Heart left ventricle (tissue), 16 donors: Measurements from ENCODE around the gene PRR14. TPM values are rescaled to one million over a fixed set of nuclear protein-coding genes. Genes with fewer than 3 reads are reported as not detected.

ENCODE experiments used
- ATAC-seq, 4 donors: fragments of 200-7000 bp; cut with Tn5 transposase; one replicate each; pipeline ENCODE4 v1.9.1; 2020 to 2022; ENCODE audit warnings: moderate library complexity in 4 of 4, mild to moderate bottlenecking in 3 of 4, moderate number of reproducible peaks in 1 of 4
- DNase-seq, 5 donors: peaks; one replicate each; pipeline ENCODE4 v3.0.0-alpha.2; 2020
- H3K27ac ChIP-seq, 12 donors: fragments of 200-600 bp; sonication (generic) in 4 of 12; one replicate each; pipeline versions ENCODE4 v1.5.0 to v1.8.0; 2016 to 2022; ENCODE audit warnings: mild to moderate bottlenecking in 2 of 12
- H3K27me3 ChIP-seq, 9 donors: fragments of 200-600 bp; sonication (generic) in 2 of 9; one replicate each; pipeline versions ENCODE4 v1.5.1 to v1.8.0; 2016 to 2022; ENCODE audit warnings: mild to moderate bottlenecking in 3 of 9
- H3K36me3 ChIP-seq, 9 donors: fragments of 200-600 bp; sonication (generic) in 2 of 9; one replicate each; pipeline versions ENCODE4 v1.5.0 to v1.8.0; 2018 to 2022; ENCODE audit warnings: mild to moderate bottlenecking in 2 of 9
- H3K4me1 ChIP-seq, 12 donors: fragments of 200-600 bp; sonication (generic) in 4 of 12; one replicate each; pipeline versions ENCODE4 v1.5.0 to v1.8.0; 2016 to 2022; ENCODE audit warnings: mild to moderate bottlenecking in 3 of 12
- H3K4me3 ChIP-seq, 12 donors: fragments of 200-600 bp; sonication (generic) in 4 of 12; one replicate each; pipeline versions ENCODE4 v1.5.0 to v1.8.0; 2017 to 2022; ENCODE audit warnings: mild to moderate bottlenecking in 9 of 12, moderate library complexity in 4 of 12
- H3K9me3 ChIP-seq, 12 donors: fragments of 200-600 bp; sonication (generic) in 4 of 12; one replicate each; pipeline versions ENCODE4 v1.5.0 to v1.8.0; 2016 to 2022; ENCODE audit warnings: mild to moderate bottlenecking in 1 of 12
- POLR2A ChIP-seq, 2 donors: fragments of 450-650 bp; IDR thresholded peaks; one replicate each; pipeline ENCODE4 v1.6.1; 2017; ENCODE audit warnings: antibody characterized with exemption in 2 of 2, mild to moderate bottlenecking in 2 of 2, moderate library complexity in 2 of 2
- WGBS, 4 donors: extraction: QIAGEN DNeasy Blood & Tissue Kit in 2 of 4; methylation state at CpG; one replicate each; pipeline versions ENCODE4 v1.1.5 to v1.1.7; 2013 to 2018; 5-methylcytosine and 5-hydroxymethylcytosine counted together
- intact Hi-C, 10 donors: fragments of 100-400 bp; cut with DNase I; formaldehyde crosslinking; loops; one replicate each; pipeline versions ENCODE4 v1.11.1 to v1.14.2; 2022
- polyA plus RNA-seq, 2 donors: library from polyadenylated mRNA; stranded (reverse); fragments of 200-250 nt; gene quantifications; one replicate each; pipeline ENCODE4 v1.2.3, GENCODE V29; 2013
- total RNA-seq, 9 donors: library from RNA; depleted of rRNA in 2 of 9; stranded (reverse); fragments of >200 nt in 2 of 9; fragmentation: NEBNext Ultra II Directional in 3 of 9; extraction: Animal tissue kit (Norgen Biotek cat#: 25700) in 3 of 9; gene quantifications; one replicate each; pipeline versions ENCODE4 v1.1.0 to v1.2.4, GENCODE V29; 2016 to 2023
- TF ChIP-seq, protein P1 (sequence below), 12 donors: fragments of 200-600 bp; sonication (generic) in 4 of 12; IDR thresholded peaks; one replicate each; pipeline versions ENCODE4 v1.5.0 to v1.8.0; 2018 to 2022; ENCODE audit warnings: antibody characterized with exemption in 12 of 12, mild to moderate bottlenecking in 5 of 12
- donor health status: ischemic (EF 13 %, LVEDD 7.1; RV severe dilation, severe dysfunction).
- donor health status: healthy with polysubstance abuse.
- donor health status: DM: no; HTN: yes; CAD: no.
- donor health status: DM: no; HTN: no; CAD: no.
- donor health status: ischemic (EF 25% LVEDD 6.9; RV normal size, moderate dysfunction).
- donor health status: ischemic (EF 25% LVEDD 5.7; RV mildly dilated, moderate dysfunction).
- donor health status: healthy.
- donor health status: DM: yes; HTN: yes; CAD: no.
- donor health status: ischemic (EF 35%, LVEDD 5.7; RV mildly dilated, moderate dysfunction).
- donor health status: nonischemic (EF 11% LVEDD 7.7; RV severe dilation, severe dysfunction).
- donor health status: DM: yes; HTN: yes; CAD: no.
- donor health status: PGD.
- donor health status: ischemic (EF 29% LVEDD 5.4; RV normal size, mild dysfunction).
- donor health status: nonischemic (EF 23%, LVEDD 6.1; RV moderate dilation, normal function).

Gene PRR14
- total and polyA plus RNA-seq, 11 donors: 12.3 to 26.6 (median 22.1) TPM

GRCh38 chr16:30665155-30665829 is 14.5 kb downstream of the PRR14 start:
- ATAC-seq (no peak), DNase-seq (no peak)
- no peaks in the 10 kb centered on the region for H3K27me3 ChIP-seq
- no peaks in the 10 kb centered on the region for H3K9me3 ChIP-seq
- intact Hi-C loops: loop anchor here in 1 of 10 donors (2.0 kb wide), 1 partner anchor 28 kb away; no protein-coding TSS in a partner anchor
- H3K36me3 ChIP-seq: peaks cover 0 to 100% (median 96%) of the 10 kb centered on the region in 9 donors
- H3K4me3 ChIP-seq: no peak overlapping the region
- WGBS, 4 donors: 83 to 88% (median 87%) methylated on average over 20 to 22 of the region's 22 CpGs
- no peak for TF ChIP-seq POLR2A (IDR thresholded peaks at IDR 0.05)
- TF ChIP-seq, protein P1, sequence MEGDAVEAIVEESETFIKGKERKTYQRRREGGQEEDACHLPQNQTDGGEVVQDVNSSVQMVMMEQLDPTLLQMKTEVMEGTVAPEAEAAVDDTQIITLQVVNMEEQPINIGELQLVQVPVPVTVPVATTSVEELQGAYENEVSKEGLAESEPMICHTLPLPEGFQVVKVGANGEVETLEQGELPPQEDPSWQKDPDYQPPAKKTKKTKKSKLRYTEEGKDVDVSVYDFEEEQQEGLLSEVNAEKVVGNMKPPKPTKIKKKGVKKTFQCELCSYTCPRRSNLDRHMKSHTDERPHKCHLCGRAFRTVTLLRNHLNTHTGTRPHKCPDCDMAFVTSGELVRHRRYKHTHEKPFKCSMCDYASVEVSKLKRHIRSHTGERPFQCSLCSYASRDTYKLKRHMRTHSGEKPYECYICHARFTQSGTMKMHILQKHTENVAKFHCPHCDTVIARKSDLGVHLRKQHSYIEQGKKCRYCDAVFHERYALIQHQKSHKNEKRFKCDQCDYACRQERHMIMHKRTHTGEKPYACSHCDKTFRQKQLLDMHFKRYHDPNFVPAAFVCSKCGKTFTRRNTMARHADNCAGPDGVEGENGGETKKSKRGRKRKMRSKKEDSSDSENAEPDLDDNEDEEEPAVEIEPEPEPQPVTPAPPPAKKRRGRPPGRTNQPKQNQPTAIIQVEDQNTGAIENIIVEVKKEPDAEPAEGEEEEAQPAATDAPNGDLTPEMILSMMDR (IDR thresholded peaks at IDR 0.05): no peak
- no peak overlapping the region for H3K27ac ChIP-seq
- H3K4me1 ChIP-seq: peaks cover 0 to 36% (median 28%) of the 10 kb centered on the region in 12 donors

DNA sequence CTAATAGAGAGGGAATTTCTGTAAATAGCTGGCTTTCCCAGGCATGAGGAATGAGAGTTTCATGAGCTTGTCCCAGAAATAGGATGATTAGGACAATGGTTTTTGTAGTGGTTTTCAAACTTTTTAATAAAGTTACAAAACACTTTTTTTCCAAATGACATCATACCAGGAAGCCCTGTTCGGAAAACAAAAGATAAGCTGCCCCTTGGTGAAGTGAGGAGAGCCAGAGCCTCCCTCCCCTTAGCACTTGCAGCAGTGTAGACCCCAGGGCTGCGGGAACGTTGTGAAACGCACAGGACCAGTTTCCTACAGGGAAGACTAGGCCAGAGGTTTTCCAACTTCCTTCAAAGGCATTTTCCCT is 15.1 kb downstream of the PRR14 start:
- Histone ChIP-seq H3K4me1 (peaks cover 0 to 31% (median 23%) of the 10 kb centered on the region in 12 donors), H3K27me3 (no peaks in the 10 kb centered on the region), H3K27ac (no peak overlapping the region), H3K4me3 (no peak overlapping the region), H3K36me3 (peaks cover 0 to 100% (median 98%) of the 10 kb centered on the region in 9 donors), H3K9me3 (no peaks in the 10 kb centered on the region)
- intact Hi-C loops: loop anchor here in 1 of 10 donors (2.0 kb wide), 1 partner anchor 27 kb away; no protein-coding TSS in a partner anchor
- WGBS, 4 donors: 57 to 64% (median 62%) methylated on average over 4 of the region's 4 CpGs
- DNase-seq (no peak), ATAC-seq (no peak)
- TF ChIP-seq, protein P1 (IDR thresholded peaks at IDR 0.05): no peak
- TF ChIP-seq POLR2A (IDR thresholded peaks at IDR 0.05): no peak

GRCh38 chr16:30666681-30667080 is 15.9 kb downstream of the PRR14 start:
- H3K27ac ChIP-seq: no peak overlapping the region
- intact Hi-C loops: no loop called here
- H3K9me3 ChIP-seq: no peaks in the 10 kb centered on the region
- ATAC-seq (no peak), DNase-seq (no peak)
- peaks cover 0 to 22% (median 14%) of the 10 kb centered on the region in 12 donors for H3K4me1 ChIP-seq
- no peak overlapping the region for H3K4me3 ChIP-seq
- no peak for TF ChIP-seq POLR2A (IDR thresholded peaks at IDR 0.05)
- TF ChIP-seq, protein P1 (IDR thresholded peaks at IDR 0.05): no peak
- H3K36me3 ChIP-seq: peaks cover 0 to 95% (median 92%) of the 10 kb centered on the region in 9 donors
- H3K27me3 ChIP-seq: no peaks in the 10 kb centered on the region
- WGBS, 4 donors: 68 to 82% (median 76%) methylated on average over 7 of the region's 7 CpGs

DNA sequence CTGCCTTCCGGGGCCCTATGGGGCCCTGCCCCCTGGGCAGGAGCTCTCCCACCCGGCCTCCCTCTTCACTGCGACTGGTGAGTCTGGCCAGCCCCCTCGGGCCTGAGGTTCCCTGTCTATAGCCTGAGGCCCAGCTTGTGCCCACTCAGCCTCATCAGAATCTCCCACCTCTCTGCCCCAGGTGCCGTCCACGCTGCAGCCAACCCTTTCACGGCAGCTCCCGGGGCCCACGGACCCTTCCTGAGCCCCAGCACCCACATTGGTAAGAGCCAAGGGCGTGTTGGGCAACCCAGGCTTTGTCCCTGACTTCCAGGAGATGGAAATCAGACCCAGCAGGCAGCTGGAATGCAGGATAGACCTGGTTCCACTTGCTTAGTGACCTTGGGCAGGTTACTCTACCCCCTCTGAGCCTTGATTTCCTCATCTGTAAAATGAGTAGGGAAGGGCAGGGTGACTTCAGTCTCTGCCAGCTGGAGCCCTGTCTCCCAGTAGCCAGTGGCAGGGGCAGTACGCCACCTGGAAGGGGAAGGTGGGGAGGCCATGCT is 16.7 kb downstream of the PRR14 start:
- intact Hi-C loops: no loop called here
- peaks cover 0 to 88% (median 85%) of the 10 kb centered on the region in 9 donors for H3K36me3 ChIP-seq
- no peak overlapping the region for H3K4me3 ChIP-seq
- no peaks in the 10 kb centered on the region for H3K27me3 ChIP-seq
- peak in 1 of 5 donors; percentile 43 for DNase-seq
- peaks cover 0 to 14% (median 8%) of the 10 kb centered on the region in 12 donors for H3K4me1 ChIP-seq
- WGBS, 4 donors: 87 to 92% (median 91%) methylated on average over 9 to 11 of the region's 11 CpGs
- TF ChIP-seq, protein P1 (IDR thresholded peaks at IDR 0.05): no peak
- TF ChIP-seq POLR2A (IDR thresholded peaks at IDR 0.05): no peak
- no peaks in the 10 kb centered on the region for H3K9me3 ChIP-seq
- no peak for ATAC-seq
- no peak overlapping the region for H3K27ac ChIP-seq
